Esophagus squamous epithelium (tissue), 5 donors: ENCODE results near the gene ADCY6. TPM values are rescaled to one million over a fixed set of nuclear protein-coding genes. Genes with fewer than 3 reads are reported as not detected.
A peak's percentile ranks its signal among the peaks of the same experiment; 100 is the strongest.

Experiments
- DNase-seq: peaks from one replicate; lab custom pipeline; 2025; lab: John Stamatoyannopoulos, UW
- H3K27ac ChIP-seq, 4 donors: fragments of 200-600 bp; sonication (generic); one replicate each; pipeline ENCODE4 v1.5.1; 2016 to 2019; ENCODE audit warnings: mild to moderate bottlenecking in 1 of 4
- H3K27me3 ChIP-seq, 4 donors: fragments of 200-600 bp; sonication (generic); 1 replicate in 3 of 4; 2 replicates in 1 of 4; pipeline versions ENCODE4 v1.5.1 to v1.6.0; 2017 to 2021; ENCODE audit warnings: antibody characterized with exemption in 1 of 4
- H3K36me3 ChIP-seq, 3 donors: fragments of 200-600 bp; sonication (generic); one replicate each; pipeline ENCODE4 v1.5.1; 2016 to 2019
- H3K4me1 ChIP-seq, 3 donors: fragments of 200-600 bp; sonication (generic); one replicate each; pipeline ENCODE4 v1.5.1; 2017 to 2019
- H3K4me3 ChIP-seq, 4 donors: fragments of 200-600 bp; sonication (generic); 1 replicate in 3 of 4; 2 replicates in 1 of 4; pipeline ENCODE4 v1.5.1; 2016 to 2019; ENCODE audit warnings: mild to moderate bottlenecking in 2 of 4, moderate library complexity in 1 of 4
- H3K9me3 ChIP-seq, 3 donors: fragments of 200-600 bp; sonication (generic); one replicate each; pipeline ENCODE4 v1.5.1; 2016 to 2019
- POLR2A ChIP-seq, 4 donors: fragments of 450-650 bp; IDR thresholded peaks; one replicate each; pipeline ENCODE4 v1.6.1; 2017; ENCODE audit warnings: antibody characterized with exemption in 4 of 4, mild to moderate bottlenecking in 4 of 4, moderate library complexity in 3 of 4
- WGBS, 2 donors: methylation state at CpG; one replicate each; pipeline ENCODE4 v1.1.5; 2018; 5-methylcytosine and 5-hydroxymethylcytosine counted together
- intact Hi-C: fragments of 100-400 bp; cut with DNase I; formaldehyde crosslinking; loops from one replicate; pipeline ENCODE4 v1.15.0; 2022
- total RNA-seq, 4 donors: library from RNA; depleted of rRNA; stranded (reverse); fragments of >200 nt; gene quantifications; one replicate each; pipeline ENCODE4 v1.1.0, GENCODE V29; 2016
- TF ChIP-seq, protein P1 (sequence below), 6 experiments: fragments of 450-650 bp in 4 of 6; fragments of 200-600 bp in 2 of 6; sonication (generic) in 2 of 6; IDR thresholded peaks; one replicate each; pipeline ENCODE4 v1.5.1; 2016 to 2019; ENCODE audit warnings: antibody characterized with exemption in 6 of 6, mild to moderate bottlenecking in 4 of 6, moderate library complexity in 4 of 6
- donor health status: DM: yes; HTN: yes; CAD: no.

The ADCY6 gene
- total RNA-seq, 4 donors from 2014 or later, result 11.5 to 14.7 (median 13.9) TPM

DNA sequence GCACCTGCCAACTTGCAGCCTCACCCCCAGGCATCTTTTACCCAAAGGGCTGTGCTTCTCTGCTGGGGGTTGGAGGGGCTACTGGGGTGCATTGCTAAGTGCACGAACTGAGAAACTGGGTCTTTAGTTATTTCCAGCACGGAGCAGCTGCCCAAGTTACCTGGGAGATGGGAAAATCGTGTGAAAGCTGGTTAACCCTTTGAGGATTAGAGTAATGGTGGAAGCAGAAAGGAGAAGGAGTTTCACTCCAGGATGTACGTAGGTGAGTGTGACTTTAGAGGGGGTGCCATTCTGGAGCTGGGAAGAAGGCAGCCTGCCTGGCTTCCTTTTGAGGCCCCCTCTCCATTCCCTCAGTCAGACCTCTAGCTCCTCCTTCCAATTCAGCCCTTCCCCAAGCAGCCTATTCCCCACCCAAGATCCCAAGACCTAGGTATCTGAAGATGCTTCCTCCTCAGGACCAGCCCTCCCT lies 1.0 kb upstream of the ADCY6 start:
- TF ChIP-seq, protein P1, sequence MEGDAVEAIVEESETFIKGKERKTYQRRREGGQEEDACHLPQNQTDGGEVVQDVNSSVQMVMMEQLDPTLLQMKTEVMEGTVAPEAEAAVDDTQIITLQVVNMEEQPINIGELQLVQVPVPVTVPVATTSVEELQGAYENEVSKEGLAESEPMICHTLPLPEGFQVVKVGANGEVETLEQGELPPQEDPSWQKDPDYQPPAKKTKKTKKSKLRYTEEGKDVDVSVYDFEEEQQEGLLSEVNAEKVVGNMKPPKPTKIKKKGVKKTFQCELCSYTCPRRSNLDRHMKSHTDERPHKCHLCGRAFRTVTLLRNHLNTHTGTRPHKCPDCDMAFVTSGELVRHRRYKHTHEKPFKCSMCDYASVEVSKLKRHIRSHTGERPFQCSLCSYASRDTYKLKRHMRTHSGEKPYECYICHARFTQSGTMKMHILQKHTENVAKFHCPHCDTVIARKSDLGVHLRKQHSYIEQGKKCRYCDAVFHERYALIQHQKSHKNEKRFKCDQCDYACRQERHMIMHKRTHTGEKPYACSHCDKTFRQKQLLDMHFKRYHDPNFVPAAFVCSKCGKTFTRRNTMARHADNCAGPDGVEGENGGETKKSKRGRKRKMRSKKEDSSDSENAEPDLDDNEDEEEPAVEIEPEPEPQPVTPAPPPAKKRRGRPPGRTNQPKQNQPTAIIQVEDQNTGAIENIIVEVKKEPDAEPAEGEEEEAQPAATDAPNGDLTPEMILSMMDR (IDR thresholded peaks at IDR 0.05), result no peak
- no peak for TF ChIP-seq POLR2A (IDR thresholded peaks at IDR 0.05)
- whole genome bisulfite sequencing, 2 donors, result 20 to 24% methylated on average over 4 of the region's 4 CpGs
- H3K27ac ChIP-seq, result peak overlapping the region; percentile 90 to 92 (median 91)
- no peak for DNase-seq
- H3K36me3 ChIP-seq, result no peaks in the 10 kb centered on the region
- no peaks in the 10 kb centered on the region for H3K9me3 ChIP-seq
- H3K4me1 ChIP-seq, result peaks cover 17 to 51% (median 21%) of the 10 kb centered on the region in 3 donors
- H3K4me3 ChIP-seq, result peak overlapping the region; percentile 79 to 92 (median 87)
- H3K27me3 ChIP-seq, result no peaks in the 10 kb centered on the region
- intact Hi-C loops, result no loop called here

DNA sequence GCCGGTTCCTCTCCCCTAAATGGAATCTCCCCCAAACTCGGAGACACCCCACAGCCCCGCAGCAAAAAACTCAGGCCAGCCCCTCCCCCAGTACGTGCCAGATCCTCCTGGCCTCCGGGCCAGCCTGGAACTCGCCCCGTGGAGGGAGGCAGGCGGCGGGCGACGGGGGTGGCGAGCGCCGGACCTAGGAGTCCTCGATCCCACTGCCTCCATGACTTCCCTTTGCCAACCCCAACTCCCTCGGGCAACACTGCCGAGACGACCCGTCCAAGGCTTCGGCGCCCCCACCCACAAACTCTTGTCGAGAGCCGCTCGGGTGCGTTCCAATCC lies 400 bp downstream of the ADCY6 start:
- H3K4me3 ChIP-seq, result peak overlapping the region; percentile 79 to 92 (median 87)
- TF ChIP-seq POLR2A (IDR thresholded peaks at IDR 0.05), result no peak
- TF ChIP-seq, protein P1 (IDR thresholded peaks at IDR 0.05), result no peak
- H3K9me3 ChIP-seq, result no peaks in the 10 kb centered on the region
- DNase-seq, result no peak
- peak overlapping the region; percentile 90 to 92 (median 91) for H3K27ac ChIP-seq
- intact Hi-C loops, result no loop called here
- no peaks in the 10 kb centered on the region for H3K36me3 ChIP-seq
- 2% methylated on average over 16 of the region's 25 CpGs; no CpG with 5 or more reads in 1 of the 2 donors for WGBS, 2 donors
- peaks cover 17 to 46% (median 21%) of the 10 kb centered on the region in 3 donors for H3K4me1 ChIP-seq
- H3K27me3 ChIP-seq, result no peaks in the 10 kb centered on the region

- Histone ChIP-seq H3K4me1 (peaks cover 17 to 49% (median 21%) of the 10 kb centered on the region in 3 donors), H3K4me3 (peak overlapping the region; percentile 79 to 92 (median 87)), H3K9me3 (no peaks in the 10 kb centered on the region), H3K36me3 (peaks cover 0 to 4% (median under 1%) of the 10 kb centered on the region in 3 donors), H3K27me3 (no peaks in the 10 kb centered on the region), H3K27ac (peak overlapping the region; percentile 90 to 92 (median 91))
- intact Hi-C loops, result no loop called here
- DNase-seq, result no peak
- no peak for TF ChIP-seq POLR2A (IDR thresholded peaks at IDR 0.05)
- TF ChIP-seq, protein P1 (IDR thresholded peaks at IDR 0.05), result no peak
- 10 to 26% methylated on average over 2 to 3 of the region's 11 CpGs for WGBS, 2 donors
Measured at GRCh38 chr12:48787791-48788523, 932 bp downstream of the ADCY6 start.

GRCh38 chr12:48786591-48787544 lies 2.0 kb downstream of the ADCY6 start:
- Histone ChIP-seq H3K27me3 (no peaks in the 10 kb centered on the region), H3K36me3 (peaks cover 0 to 13% (median 9%) of the 10 kb centered on the region in 3 donors), H3K9me3 (no peaks in the 10 kb centered on the region), H3K4me1 (peaks cover 18 to 60% (median 27%) of the 10 kb centered on the region in 3 donors), H3K4me3 (peak overlapping the region in 3 of 4 donors; percentile 79 to 92 (median 90)), H3K27ac (peak overlapping the region; percentile 90 to 92 (median 91))
- no peak for DNase-seq
- intact Hi-C loops, result no loop called here
- no peak for TF ChIP-seq POLR2A (IDR thresholded peaks at IDR 0.05)
- TF ChIP-seq, protein P1 (IDR thresholded peaks at IDR 0.05), result no peak
- 39 to 41% methylated on average over 7 of the region's 7 CpGs for WGBS, 2 donors
